GM12875 (cell line): ENCODE measurements around the gene ITPKA.

Experiments used
- H3K4me3 ChIP-seq: one replicate; pipeline ENCODE4 v1.5.1; 2011; ENCODE audit warnings: low read depth, low read length, control low read depth
- CTCF ChIP-seq: IDR thresholded peaks from 2 replicates; pipeline ENCODE4 v1.5.1; 2011; ENCODE audit warnings: low read depth, mild to moderate bottlenecking, control low read depth, inconsistent platforms, low read length, moderate library complexity, borderline replicate concordance; ENCODE audit not compliant: insufficient read depth

The ITPKA gene

GRCh38 chr15:41510728-41511127, 17.1 kb downstream of the ITPKA start:
- no peak overlapping the region for H3K4me3 ChIP-seq

GRCh38 chr15:41511331-41511898, 17.7 kb downstream of the ITPKA start:
- no peak overlapping the region for H3K4me3 ChIP-seq
- no peak for TF ChIP-seq CTCF

More at GRCh38 chr15:41510728-41511127, 17.1 kb downstream of the ITPKA start:
- no peak for TF ChIP-seq CTCF

GRCh38 chr15:41511899-41512369, 18.3 kb downstream of the ITPKA start:
- H3K4me3 ChIP-seq, result no peak overlapping the region
- no peak for TF ChIP-seq CTCF

- TF ChIP-seq CTCF, result no peak
- H3K4me3 ChIP-seq, result peak overlapping the region; percentile 44
These were observed 18.9 kb downstream of the ITPKA start for GRCh38 chr15:41512512-41512939.

- no peak for TF ChIP-seq CTCF
- peak overlapping the region; percentile 44 for H3K4me3 ChIP-seq
These were observed 19.3 kb downstream of the ITPKA start for GRCh38 chr15:41512940-41513505.

GRCh38 chr15:41513506-41514227, 20.0 kb downstream of the ITPKA start, which contains the start of gene LTK:
LTK (minus strand) TSS chr15:41513827; CDS start chr15:41513709, 118 bp downstream.
- no peak for TF ChIP-seq CTCF
- H3K4me3 ChIP-seq, result peak within 1 kb of the TSS; percentile 44
